H1 (cell line): ENCODE results near the gene SKAP2. TPM values are rescaled to one million over a fixed set of nuclear protein-coding genes. Genes with fewer than 3 reads are reported as not detected.

Source experiments
- CTCF ChIP-seq, 3 experiments: IDR thresholded peaks; 1 replicate in 2 of 3; 2 replicates in 1 of 3; pipeline versions ENCODE4 v1.5.1 to v1.6.1; 2011; ENCODE audit warnings: low read length in 3 of 3, mild to moderate bottlenecking in 3 of 3, inconsistent platforms in 2 of 3, low read depth in 1 of 3, moderate library complexity in 1 of 3; ENCODE audit not compliant: insufficient read depth in 1 of 3; ENCODE audit errors: control extremely low read depth in 1 of 3
- POLR2A ChIP-seq, 2 experiments: IDR thresholded peaks; 1 replicate in 1 of 2; 2 replicates in 1 of 2; pipeline ENCODE4 v1.6.1; 2011; ENCODE audit warnings: low read depth in 2 of 2, low read length in 2 of 2, mild to moderate bottlenecking in 2 of 2; ENCODE audit errors: control extremely low read depth in 1 of 2
- RXRA ChIP-seq: IDR thresholded peaks from 2 replicates; pipeline ENCODE4 v1.6.1; 2011; ENCODE audit warnings: low read depth, mild to moderate bottlenecking, low read length, moderate library complexity; ENCODE audit not compliant: insufficient read depth
- polyA plus RNA-seq, 7 experiments: library from polyadenylated mRNA; depleted of rRNA in 3 of 7; stranded (reverse) in 5 of 7; unstranded in 2 of 7; fragments of >200 nt in 5 of 7; fragments of 200-250 nt in 2 of 7; gene quantifications; 1 replicate in 5 of 7; 2 replicates in 1 of 7; 4 replicates in 1 of 7; pipeline versions ENCODE4 v1.2.1 to v1.2.3, GENCODE V29; 2011 to 2013; ENCODE audit warnings: missing spikeins in 2 of 7, mixed read lengths in 2 of 7
- total RNA-seq: library from RNA; stranded (reverse); fragmentation: NEBNext Ultra II Directional; extraction: Animal tissue kit (Norgen Biotek cat#: 25700); gene quantifications from 2 replicates; pipeline ENCODE4 v1.2.1, GENCODE V29; 2021

Gene SKAP2
- total and polyA plus RNA-seq, 2 of the 8 experiments (the other 6 are each of a cell fraction or from before 2014, with no cell fraction given), result 0.53 to 5.1 TPM

- no peak for TF ChIP-seq CTCF (IDR thresholded peaks at IDR 0.05; ENCODE audit: control extremely low read depth in 1 of 3, insufficient read depth in 1 of 3, low read depth in 1 of 3, low read length in 3 of 3)
- no peak for TF ChIP-seq RXRA
- TF ChIP-seq POLR2A (IDR thresholded peaks at IDR 0.05; ENCODE audit: control extremely low read depth in 1 of 2, low read depth in 2 of 2, low read length in 2 of 2), result no peak
Measured at GRCh38 chr7:26650103-26650502, 214.3 kb downstream of the SKAP2 start (continued).
